ENCODE measurements around the gene OGFOD1.
"Not testable (repeated sequence)": the region's sequence is repeated elsewhere in the genome, so short reads cannot be mapped to it uniquely, and the experiment has no call there.

OGFOD1 gene

GRCh38 chr16:56481468-56482122, 30.2 kb downstream of the OGFOD1 start:
- no peak for DNase-seq

GRCh38 chr16:56482683-56483236, 31.4 kb downstream of the OGFOD1 start:
- DNase-seq = no peak

GRCh38 chr16:56483394-56483793, 32.0 kb downstream of the OGFOD1 start:
- DNase-seq = no peak

GRCh38 chr16:56488035-56488434, 36.7 kb downstream of the OGFOD1 start:
- DNase-seq = no peak

GRCh38 chr16:56488868-56489267, 37.5 kb downstream of the OGFOD1 start:
- not testable (repeated sequence) for DNase-seq

GRCh38 chr16:56491657-56492261, 40.4 kb downstream of the OGFOD1 start:
- DNase-seq = no peak

- DNase-seq = no peak
These were observed 41.8 kb downstream of the OGFOD1 start for GRCh38 chr16:56493126-56493525.

GRCh38 chr16:56493815-56494214, 42.5 kb downstream of the OGFOD1 start:
- no peak for DNase-seq

GRCh38 chr16:56505181-56505580, 53.8 kb downstream of the OGFOD1 start:
- no peak for DNase-seq

- DNase-seq = no peak
These were observed 55.6 kb downstream of the OGFOD1 start for GRCh38 chr16:56506941-56507340.

GRCh38 chr16:56510544-56510943, 59.2 kb downstream of the OGFOD1 start:
- no peak for DNase-seq

GRCh38 chr16:56512025-56512424, 60.7 kb downstream of the OGFOD1 start:
- DNase-seq = no peak

- no peak for DNase-seq
These were observed 61.7 kb downstream of the OGFOD1 start for GRCh38 chr16:56513091-56513490.

GRCh38 chr16:56513972-56514371, 62.6 kb downstream of the OGFOD1 start:
- DNase-seq = peak in 2 of 3 experiments; percentile 1 to 55

GRCh38 chr16:56514845-56515244, 63.5 kb downstream of the OGFOD1 start:
- no peak for DNase-seq

- DNase-seq = no peak
These were observed 64.3 kb downstream of the OGFOD1 start for GRCh38 chr16:56515665-56516064.

GRCh38 chr16:56517206-56517605, 65.9 kb downstream of the OGFOD1 start:
- no peak for DNase-seq

- no peak for DNase-seq
These were observed 67.1 kb downstream of the OGFOD1 start for GRCh38 chr16:56518425-56518824.

GRCh38 chr16:56519459-56520250, 68.3 kb downstream of the OGFOD1 start, which contains the start of gene BBS2:
Gene BBS2, minus strand, starts transcription at chr16:56520024. Its CDS starts 162 bp downstream, at chr16:56519862.
- DNase-seq = peak; percentile 86 to 92 (median 89)

- DNase-seq = no peak
These were observed 68.9 kb downstream of the OGFOD1 start for GRCh38 chr16:56520251-56520577.

GRCh38 chr16:56525236-56525635, 73.9 kb downstream of the OGFOD1 start:
- DNase-seq = no peak

Data from NCI-H1417 (cell line).